Activated T-cell treated with anti-CD3 and anti-CD28 coated beads, Interleukin-2, amount 50 U/mL, for 72 hours (primary cell): ENCODE data around the gene CTTN. TPM values are rescaled to one million over a fixed set of nuclear protein-coding genes. Genes with fewer than 3 reads are reported as not detected.

Source experiments
- ATAC-seq, 2 donors: fragments of 150-1000 bp; cut with Tn5 transposase; replicated peaks in 1 of 2; 2 replicates each; pipeline ENCODE4 v1.10.0; 2021; ENCODE audit warnings: moderate library complexity in 2 of 2, mild to moderate bottlenecking in 1 of 2
- DNase-seq, 2 donors: peaks; one replicate each; pipeline ENCODE4 v3.0.0; 2021 to 2022; ENCODE audit warnings: mixed read lengths in 1 of 2
- H3K27ac Mint-ChIP-seq: one replicate; pipeline ENCODE4 v1.8.0; 2022; ENCODE audit warnings: mild to moderate bottlenecking, moderate library complexity, mixed read lengths
- H3K27me3 Mint-ChIP-seq: one replicate; pipeline ENCODE4 v1.8.0; 2022; ENCODE audit warnings: low read depth, mixed read lengths
- H3K36me3 Mint-ChIP-seq, 2 donors: one replicate each; pipeline ENCODE4 v1.8.0; 2022; ENCODE audit warnings: mixed read lengths in 2 of 2, mild to moderate bottlenecking in 1 of 2; ENCODE audit not compliant: insufficient read depth in 2 of 2
- H3K4me1 Mint-ChIP-seq: one replicate; pipeline ENCODE4 v1.8.0; 2022; ENCODE audit warnings: low read depth, mixed read lengths
- H3K4me3 Mint-ChIP-seq, 2 donors: one replicate each; pipeline ENCODE4 v1.8.0; 2022; ENCODE audit warnings: mild to moderate bottlenecking in 2 of 2, mixed read lengths in 2 of 2, moderate library complexity in 2 of 2
- H3K9me3 Mint-ChIP-seq, 2 donors: one replicate each; pipeline ENCODE4 v1.8.0; 2022; ENCODE audit warnings: mixed read lengths in 2 of 2
- total RNA-seq, 2 donors: library from RNA; stranded (reverse); gene quantifications; one replicate each; pipeline ENCODE4 v1.2.3, GENCODE V29; 2022

CTTN gene
- total RNA-seq, 2 donors from 2014 or later: 29.5 to 42.9 TPM

GRCh38 chr11:70486026-70486415 lies 87.7 kb downstream of the CTTN start:
- no peak for DNase-seq
- no peak for ATAC-seq
- H3K36me3 Mint-ChIP-seq: peaks cover 0 to 3% of the 10 kb centered on the region in 2 donors
- H3K4me1 Mint-ChIP-seq: no peaks in the 10 kb centered on the region
- no peaks in the 10 kb centered on the region for H3K9me3 Mint-ChIP-seq
- H3K4me3 Mint-ChIP-seq: no peak overlapping the region
- no peaks in the 10 kb centered on the region for H3K27me3 Mint-ChIP-seq
- H3K27ac Mint-ChIP-seq: no peak overlapping the region

Other genes with a start within 250 kb of the CTTN start
- 10 to 100 TPM; 27.0 to 31.4 TPM for gene FADD, start 195.2 kb upstream of the CTTN start, total RNA-seq
- 10 to 100 TPM; 40.4 to 44.6 TPM for gene PPFIA1, start 127.8 kb upstream of the CTTN start, total RNA-seq